Measurements from ENCODE around the gene IL19.

IL19 gene

DNA sequence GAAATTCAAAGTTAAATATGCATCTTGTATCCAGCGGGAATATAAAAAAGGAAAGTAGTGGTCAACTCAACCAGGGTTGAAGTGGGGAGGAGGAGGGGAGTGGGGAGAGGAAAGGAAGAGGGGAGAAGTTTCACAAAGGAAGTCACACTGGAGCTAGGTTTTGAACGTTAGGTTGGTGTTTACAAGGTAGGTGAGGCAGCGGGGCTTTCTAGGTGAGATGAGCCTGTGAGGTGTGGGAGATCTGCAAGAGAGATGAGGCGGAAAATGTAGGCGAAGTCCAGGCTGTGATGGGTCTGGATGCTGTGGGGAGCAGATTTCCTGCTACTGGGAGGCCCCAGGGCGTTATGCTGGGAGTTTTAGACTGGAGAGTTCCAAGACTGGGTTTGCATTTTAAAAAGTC lies 58.7 kb downstream of the IL19 start:
- TF ChIP-seq, protein P1, sequence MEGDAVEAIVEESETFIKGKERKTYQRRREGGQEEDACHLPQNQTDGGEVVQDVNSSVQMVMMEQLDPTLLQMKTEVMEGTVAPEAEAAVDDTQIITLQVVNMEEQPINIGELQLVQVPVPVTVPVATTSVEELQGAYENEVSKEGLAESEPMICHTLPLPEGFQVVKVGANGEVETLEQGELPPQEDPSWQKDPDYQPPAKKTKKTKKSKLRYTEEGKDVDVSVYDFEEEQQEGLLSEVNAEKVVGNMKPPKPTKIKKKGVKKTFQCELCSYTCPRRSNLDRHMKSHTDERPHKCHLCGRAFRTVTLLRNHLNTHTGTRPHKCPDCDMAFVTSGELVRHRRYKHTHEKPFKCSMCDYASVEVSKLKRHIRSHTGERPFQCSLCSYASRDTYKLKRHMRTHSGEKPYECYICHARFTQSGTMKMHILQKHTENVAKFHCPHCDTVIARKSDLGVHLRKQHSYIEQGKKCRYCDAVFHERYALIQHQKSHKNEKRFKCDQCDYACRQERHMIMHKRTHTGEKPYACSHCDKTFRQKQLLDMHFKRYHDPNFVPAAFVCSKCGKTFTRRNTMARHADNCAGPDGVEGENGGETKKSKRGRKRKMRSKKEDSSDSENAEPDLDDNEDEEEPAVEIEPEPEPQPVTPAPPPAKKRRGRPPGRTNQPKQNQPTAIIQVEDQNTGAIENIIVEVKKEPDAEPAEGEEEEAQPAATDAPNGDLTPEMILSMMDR (conservative IDR thresholded peaks at IDR 0.05; ENCODE audit: low read depth): no peak

DNA sequence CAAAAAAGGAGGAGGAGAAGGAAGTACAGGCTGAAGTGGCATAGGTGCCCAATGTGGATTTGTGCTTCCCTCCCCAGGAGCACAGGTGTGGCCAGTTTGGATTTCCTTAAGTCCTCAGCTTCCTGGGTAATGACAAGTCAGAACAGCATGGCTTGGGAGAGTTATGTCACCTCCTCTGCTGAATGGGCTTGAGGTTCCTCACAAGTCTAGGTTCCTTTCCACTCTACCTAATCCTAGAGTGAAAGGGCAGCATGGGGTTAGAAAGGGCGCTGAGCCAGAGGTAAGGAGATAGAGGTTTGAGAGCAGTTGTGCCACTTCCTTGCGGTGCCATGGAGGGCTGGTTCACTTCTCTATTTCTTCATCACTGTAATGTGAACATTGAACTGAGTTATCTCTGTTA lies 59.3 kb downstream of the IL19 start:
- ChIA-PET POLR2A (ENCODE audit: low non-redundant PET) (no interaction called here), CTCF (no interaction called here)
- TF ChIP-seq, protein P1 (conservative IDR thresholded peaks at IDR 0.05; ENCODE audit: low read depth): no peak
- H3K27ac ChIP-seq: no peak overlapping the region
- DNase-seq (ENCODE audit: low spot score): no peak

More for the DNA sequence above, 58.7 kb downstream of the IL19 start:
- no peak overlapping the region for H3K27ac ChIP-seq
- CTCF ChIA-PET: interaction anchor here (0.6 to 0.8 kb wide), 3 partner anchors 9 to 94 kb away, joined by 3 to 4 read pairs (median 3); no protein-coding TSS in a partner anchor
- DNase-seq (ENCODE audit: low spot score): no peak
- POLR2A ChIA-PET (ENCODE audit: low non-redundant PET): no interaction called here

DNA sequence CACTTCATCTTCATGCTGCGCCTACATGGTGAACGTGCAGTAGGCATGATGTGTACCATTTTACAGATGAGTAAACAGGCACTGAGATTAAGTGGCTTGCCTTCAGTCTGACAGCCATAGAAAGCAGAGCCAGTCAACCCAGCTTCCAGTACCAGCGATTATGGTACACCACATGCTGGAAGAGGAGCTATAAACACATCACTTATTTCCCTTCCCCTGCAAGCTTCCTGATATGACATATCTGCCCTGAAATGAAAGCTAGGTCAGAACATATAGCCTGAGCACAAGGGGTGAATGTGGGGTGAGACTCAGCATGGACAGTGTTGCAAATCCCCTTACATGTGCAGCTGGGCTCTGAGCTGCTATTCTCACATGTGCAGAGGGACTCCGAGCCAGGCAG lies 61.1 kb downstream of the IL19 start:
- CTCF ChIA-PET: interaction anchor here (0.7 to 1.1 kb wide), 4 partner anchors 14 to 78 kb away, joined by 3 to 4 read pairs (median 4); partner anchors contain the start of gene IL20
- no peak for DNase-seq (ENCODE audit: low spot score)
- no peak overlapping the region for H3K27ac ChIP-seq
- POLR2A ChIA-PET (ENCODE audit: low non-redundant PET): no interaction called here
- TF ChIP-seq, protein P1 (conservative IDR thresholded peaks at IDR 0.05; ENCODE audit: low read depth): no peak

DNA sequence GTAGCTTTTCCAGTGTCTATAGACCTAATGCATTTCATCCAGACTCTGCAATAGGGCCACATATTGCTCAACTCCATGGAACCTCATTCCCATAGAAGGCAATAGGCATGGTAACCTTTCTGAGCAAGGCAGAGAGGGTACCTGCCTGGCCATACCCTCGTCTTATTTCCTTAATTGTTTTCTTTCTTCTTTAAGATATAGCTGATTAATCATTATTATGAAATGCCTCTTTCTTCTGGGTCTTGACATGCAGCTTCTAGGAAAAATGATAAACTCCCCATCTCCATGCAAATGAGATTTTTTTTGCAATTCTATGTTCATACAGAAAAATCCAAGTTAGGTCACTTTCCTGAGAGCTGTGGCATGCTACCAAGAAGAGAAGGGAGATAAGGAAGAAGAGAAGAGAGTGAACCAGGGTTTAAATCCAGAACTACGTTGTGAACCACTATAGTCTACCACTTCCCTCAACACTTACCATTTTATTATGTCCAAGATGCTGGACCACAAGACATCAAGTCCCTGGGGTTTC lies 61.8 kb downstream of the IL19 start:
- POLR2A ChIA-PET (ENCODE audit: low non-redundant PET): no interaction called here
- CTCF ChIA-PET: interaction anchor here (0.7 to 1.1 kb wide), 4 partner anchors 23 to 69 kb away, joined by 3 to 4 read pairs (median 3); partner anchors contain the start of gene IL20
- no peak overlapping the region for H3K27ac ChIP-seq
- TF ChIP-seq, protein P1 (conservative IDR thresholded peaks at IDR 0.05; ENCODE audit: low read depth): no peak
- no peak for DNase-seq (ENCODE audit: low spot score)

- CTCF ChIA-PET: interaction anchor here (0.7 kb wide), 2 partner anchors 70 to 79 kb away, joined by 3 read pairs; no protein-coding TSS in a partner anchor
- DNase-seq (ENCODE audit: low spot score): no peak
- H3K27ac ChIP-seq: no peak overlapping the region
- TF ChIP-seq, protein P1 (conservative IDR thresholded peaks at IDR 0.05; ENCODE audit: low read depth): no peak
- POLR2A ChIA-PET (ENCODE audit: low non-redundant PET): no interaction called here
Measured at GRCh38 chr1:206833106-206833680, 62.6 kb downstream of the IL19 start.

GRCh38 chr1:206833801-206834200 lies 63.2 kb downstream of the IL19 start:
- ChIA-PET CTCF (interaction anchor here (0.7 kb wide), 1 partner anchor 78 kb away, joined by 3 read pairs; no protein-coding TSS in a partner anchor), POLR2A (ENCODE audit: low non-redundant PET) (no interaction called here)
- TF ChIP-seq, protein P1 (conservative IDR thresholded peaks at IDR 0.05; ENCODE audit: low read depth): no peak
- DNase-seq (ENCODE audit: low spot score): no peak
- H3K27ac ChIP-seq: peak overlapping the region; percentile 42; the same call in 1 of the 2 replicates

Measured in RWPE1 (cell line).